A673 (cell line): ENCODE measurements around the gene RGR. TPM values are rescaled to one million over a fixed set of nuclear protein-coding genes. Genes with fewer than 3 reads are reported as not detected.

ENCODE experiments used
- BruUV-seq: library from RNA; stranded (reverse); fragments of 400-500 nt; replicated peaks from 2 replicates; lab custom pipeline; 2021; lab: Mats Ljungman, UMichigan
- CTCF ChIA-PET: fragments of 300-600 bp; sonication (Branson Sonifier 250); formaldehyde crosslinking; loops from one replicate; lab custom pipeline; 2022; ENCODE audit warnings: antibody characterized with exemption; lab: Charles Lee
- POLR2A ChIA-PET: fragments of 300-600 bp; sonication (Branson Sonifier 250); formaldehyde crosslinking; loops from one replicate; lab custom pipeline; 2022; ENCODE audit warnings: antibody characterized with exemption; ENCODE audit not compliant: low non-redundant PET; lab: Charles Lee
- DNase-seq: peaks from one replicate; pipeline ENCODE4 v3.0.0-alpha.2; 2015; ENCODE audit warnings: low spot score
- H3K27ac ChIP-seq: fragments of 200-600 bp; sonication (generic); 2 replicates; pipeline ENCODE4 v1.5.1; 2016; ENCODE audit warnings: mixed run types, low read depth, mild to moderate bottlenecking, mixed read lengths, antibody characterized with exemption, low read length; ENCODE audit not compliant: poor library complexity, severe bottlenecking
- H3K27me3 ChIP-seq: fragments of 200-600 bp; sonication (generic); replicated peaks from 2 replicates; pipeline ENCODE4 v1.6.1; 2017; ENCODE audit warnings: mixed run types, low read depth, mild to moderate bottlenecking, mixed read lengths, antibody characterized with exemption, low read length; ENCODE audit not compliant: insufficient read depth, poor library complexity
- H3K36me3 ChIP-seq: fragments of 200-600 bp; sonication (generic); 2 replicates; pipeline ENCODE4 v1.6.1; 2016; ENCODE audit warnings: mixed run types, mild to moderate bottlenecking, mixed read lengths, antibody characterized with exemption, low read length; ENCODE audit not compliant: insufficient read depth, poor library complexity, severe bottlenecking
- H3K4me1 ChIP-seq: fragments of 200-600 bp; sonication (generic); 2 replicates; pipeline ENCODE4 v1.6.1; 2017; ENCODE audit warnings: mixed run types, mild to moderate bottlenecking, mixed read lengths, antibody characterized with exemption, low read length; ENCODE audit not compliant: insufficient read depth, poor library complexity, severe bottlenecking
- H3K4me3 ChIP-seq: fragments of 200-600 bp; sonication (generic); 2 replicates; pipeline ENCODE4 v1.5.1; 2016; ENCODE audit warnings: low read depth, mixed run types, mild to moderate bottlenecking, mixed read lengths, low read length; ENCODE audit not compliant: poor library complexity, severe bottlenecking
- H3K9me3 ChIP-seq: fragments of 200-600 bp; sonication (generic); 2 replicates; pipeline ENCODE4 v1.6.1; 2016; ENCODE audit warnings: mixed run types, low read depth, mild to moderate bottlenecking, mixed read lengths, antibody characterized with exemption, low read length; ENCODE audit not compliant: poor library complexity, severe bottlenecking
- CTCF ChIP-seq: fragments of 300-800, 200-600 bp; sonication (generic); conservative IDR thresholded peaks from 2 replicates; pipeline ENCODE4 v1.5.1; 2017; ENCODE audit warnings: low read depth, mild to moderate bottlenecking, antibody characterized with exemption, low read length, moderate library complexity, mixed read lengths
- EZH2 ChIP-seq: fragments of 200-600 bp; sonication (generic); IDR thresholded peaks from 2 replicates; pipeline ENCODE4 v1.6.1; 2017; ENCODE audit warnings: borderline replicate concordance, low read depth, mild to moderate bottlenecking, mixed read lengths, antibody characterized with exemption, low read length; ENCODE audit not compliant: poor library complexity, severe bottlenecking
- intact Hi-C: fragments of 100-400 bp; cut with micrococcal nuclease; formaldehyde crosslinking; loops from one replicate; pipeline ENCODE4 v1.10.0; 2022; ENCODE audit not compliant: unreplicated experiment
- total RNA-seq: library from RNA; stranded (reverse); gene quantifications from 2 replicates; pipeline ENCODE4 v1.2.3, GENCODE V29; 2021

The RGR gene
- total RNA-seq, 1 experiment from 2014 or later, result not detected

GRCh38 chr10:84204122-84204521 is 40.7 kb upstream of the RGR start:
- no TSS peak for BruUV-seq
- Histone ChIP-seq H3K4me3 (no peak overlapping the region), H3K4me1 (no peaks in the 10 kb centered on the region), H3K27ac (no peak overlapping the region), H3K27me3 (peaks cover 16% of the 10 kb centered on the region), H3K9me3 (no peaks in the 10 kb centered on the region), H3K36me3 (no peaks in the 10 kb centered on the region)
- intact Hi-C loops, result no loop called here
- no peak for DNase-seq
- TF ChIP-seq CTCF (peak; percentile 35; the same call in 1 of the 2 replicates), EZH2 (no peak)
- ChIA-PET POLR2A (no interaction called here), CTCF (no interaction called here)

GRCh38 chr10:84204610-84205009 is 40.2 kb upstream of the RGR start:
- POLR2A ChIA-PET, result no interaction called here
- no TSS peak for BruUV-seq
- H3K4me3 ChIP-seq, result no peak overlapping the region
- no peaks in the 10 kb centered on the region for H3K36me3 ChIP-seq
- no peak for TF ChIP-seq EZH2
- no peak for TF ChIP-seq CTCF
- DNase-seq, result no peak
- no peak overlapping the region for H3K27ac ChIP-seq
- CTCF ChIA-PET, result no interaction called here
- no peaks in the 10 kb centered on the region for H3K9me3 ChIP-seq
- no peaks in the 10 kb centered on the region for H3K4me1 ChIP-seq
- intact Hi-C loops, result loop anchor here (5.0 kb wide), 1 partner anchor 57 kb away; no protein-coding TSS in a partner anchor
- peaks cover 15% of the 10 kb centered on the region for H3K27me3 ChIP-seq

- DNase-seq, result peak; percentile 71
- Histone ChIP-seq H3K4me3 (no peak overlapping the region), H3K27ac (no peak overlapping the region), H3K4me1 (no peaks in the 10 kb centered on the region), H3K9me3 (no peaks in the 10 kb centered on the region), H3K27me3 (peaks cover 18% of the 10 kb centered on the region), H3K36me3 (no peaks in the 10 kb centered on the region)
- TF ChIP-seq EZH2 (no peak), CTCF (peak; percentile 89)
- CTCF ChIA-PET, result no interaction called here
- intact Hi-C loops, result loop anchor here (5.0 kb wide), 1 partner anchor 58 kb away; no protein-coding TSS in a partner anchor
- POLR2A ChIA-PET, result no interaction called here
- BruUV-seq, result no TSS peak
These were observed 39.6 kb upstream of the RGR start for GRCh38 chr10:84205049-84205852.
